Left renal pelvis (tissue), 4 donors: Measurements from ENCODE around the gene CARS2. TPM values are rescaled to one million over a fixed set of nuclear protein-coding genes. Genes with fewer than 3 reads are reported as not detected.
"Not testable (repeated sequence)": the region's sequence is repeated elsewhere in the genome, so short reads cannot be mapped to it uniquely, and the experiment has no call there.

ENCODE experiments used
- DNase-seq, 4 donors: peaks; one replicate each; pipeline ENCODE4 v3.0.0-alpha.2; 2013; ENCODE audit warnings: low read depth in 4 of 4, low spot score in 3 of 4
- polyA plus RNA-seq, 4 donors: library from polyadenylated mRNA; unstranded; fragments of 120-200 nt; gene quantifications; one replicate each; pipeline ENCODE4 v1.2.1, GENCODE V29; 2013; ENCODE audit not compliant: insufficient read length in 4 of 4

CARS2 gene
- polyA plus RNA-seq, 4 donors, result 47.9 to 81.9 (median 62.0) TPM

DNA sequence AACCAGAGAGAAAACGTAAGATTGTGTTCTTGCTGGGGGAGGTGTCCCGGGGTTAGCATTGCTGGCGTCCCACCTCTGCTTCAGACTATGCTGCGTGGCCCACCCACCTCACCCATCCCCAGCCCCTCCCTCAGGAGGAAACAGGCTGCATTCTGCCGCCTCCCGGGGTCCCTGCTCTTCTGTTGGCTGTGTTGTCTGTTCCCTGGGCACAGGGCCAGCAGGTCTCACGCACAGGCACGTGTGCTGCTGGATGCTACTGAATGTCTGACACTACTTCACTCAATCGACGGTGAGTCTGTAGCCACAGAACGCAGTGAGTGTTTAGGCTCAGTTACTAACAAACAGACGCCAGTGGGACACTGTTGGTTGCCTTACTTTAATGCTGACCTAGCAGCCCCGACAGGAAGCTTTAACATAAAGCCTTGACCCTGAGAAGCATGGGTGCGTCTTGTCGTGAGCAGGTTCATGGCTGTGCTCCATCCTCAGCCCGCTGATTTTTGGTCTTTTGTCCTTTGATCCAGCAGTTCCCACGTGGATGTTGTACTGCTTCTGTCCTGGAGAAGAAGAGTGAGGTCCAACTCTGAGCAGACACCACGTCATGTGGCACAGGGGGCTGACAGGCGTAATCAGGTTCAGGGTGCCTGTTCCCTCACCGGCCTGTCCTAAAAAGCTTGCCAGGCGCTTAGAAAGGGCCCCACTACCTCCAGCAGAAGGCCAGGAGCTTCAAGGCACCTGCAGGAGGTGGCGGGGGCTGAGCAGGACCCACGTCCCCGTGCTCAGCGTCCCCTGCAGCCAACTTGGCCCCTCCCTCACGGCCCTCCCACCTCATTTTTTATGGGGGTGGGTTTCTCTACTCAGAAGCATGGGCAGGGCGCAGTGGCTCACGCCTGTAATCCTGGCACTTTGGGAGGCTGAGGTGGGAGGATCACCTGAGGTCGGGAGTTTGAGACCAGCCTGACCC is 64.6 kb downstream of the CARS2 start:
- no peak for DNase-seq

DNA sequence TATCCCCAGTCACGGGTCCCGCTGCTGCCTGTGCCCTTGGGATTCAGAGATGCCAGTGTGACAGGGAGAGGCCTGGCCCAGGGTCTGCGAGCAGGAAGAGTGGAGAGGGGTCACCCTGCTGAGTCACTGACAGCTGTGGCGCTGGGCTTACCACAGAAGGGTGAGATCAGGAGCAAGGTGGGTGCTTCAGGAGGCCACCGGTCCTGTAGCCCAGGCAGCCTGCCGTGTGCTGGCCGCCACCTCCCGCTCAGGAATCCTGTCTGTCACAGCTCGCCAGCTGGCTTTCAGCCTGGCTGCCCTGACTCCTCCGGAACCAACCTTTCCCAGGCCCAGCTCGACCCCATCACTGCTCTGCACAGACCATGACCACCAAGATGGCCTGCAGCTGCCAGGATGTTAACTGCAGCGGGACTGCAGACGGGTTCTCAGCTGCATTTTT is 65.3 kb downstream of the CARS2 start:
- DNase-seq, result no peak

DNA sequence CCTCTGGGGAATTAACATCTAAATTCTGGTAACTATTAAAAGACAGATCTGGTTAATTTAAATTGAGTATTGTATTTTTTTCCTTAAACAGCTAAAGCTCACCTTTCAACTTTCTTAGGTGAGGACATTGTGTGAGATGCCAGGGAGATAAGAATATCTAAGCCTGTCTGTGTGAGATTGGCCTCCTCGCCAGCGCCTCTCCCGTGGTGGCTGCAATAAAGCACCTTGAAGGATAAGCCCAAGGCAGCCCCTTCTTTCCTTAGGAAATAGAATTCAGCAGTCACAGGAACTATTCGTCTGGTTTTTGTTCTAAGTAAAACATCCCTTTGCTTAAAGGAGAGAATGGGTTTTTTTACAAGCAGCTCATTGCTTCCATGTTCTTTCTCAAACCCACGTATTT is 66.0 kb downstream of the CARS2 start:
- no peak for DNase-seq

- no peak for DNase-seq
Observed at GRCh38 chr13:110638814-110639806, 66.8 kb downstream of the CARS2 start.

GRCh38 chr13:110638257-110638656 is 67.7 kb downstream of the CARS2 start:
- no peak for DNase-seq

DNA sequence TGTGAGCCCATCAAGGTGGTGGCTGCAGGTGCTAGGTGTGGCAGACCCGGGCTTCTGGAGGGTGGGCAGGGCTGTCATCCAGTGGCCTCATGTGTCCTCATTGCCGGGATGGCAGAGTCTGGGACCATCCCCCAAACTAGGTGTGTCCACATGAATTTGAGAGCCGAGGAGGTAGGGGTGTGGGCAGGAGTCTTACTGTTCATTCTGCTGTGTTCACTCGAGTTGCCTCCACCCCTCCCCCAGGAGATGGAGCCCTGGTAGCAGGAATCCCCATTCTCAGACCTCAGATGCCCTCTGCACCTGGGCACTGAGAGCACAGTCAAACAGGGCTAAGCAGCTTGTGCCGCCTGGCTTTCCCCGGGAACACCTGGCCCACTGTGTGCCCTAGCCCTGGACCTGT is 68.2 kb downstream of the CARS2 start:
- DNase-seq, result no peak

DNA sequence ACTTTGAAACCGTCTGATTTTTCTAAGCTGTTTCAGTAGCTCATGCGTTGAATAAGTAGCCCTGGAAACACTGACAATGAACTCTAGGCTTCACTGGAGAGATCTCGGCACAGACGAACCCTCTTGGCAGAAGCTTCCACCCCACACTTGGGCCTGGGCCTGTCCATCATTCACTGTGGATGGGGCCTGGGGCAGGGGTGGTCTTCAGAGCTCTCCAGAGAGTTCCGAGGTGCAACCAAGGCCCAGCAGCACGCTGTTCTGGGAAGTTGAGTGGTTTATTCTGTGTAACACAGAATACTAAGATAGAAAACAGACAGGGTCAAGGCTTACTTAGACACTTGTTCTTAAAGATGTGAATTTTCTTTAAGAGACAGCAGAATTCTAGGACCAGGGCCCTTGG is 68.6 kb downstream of the CARS2 start:
- no peak for DNase-seq

DNA sequence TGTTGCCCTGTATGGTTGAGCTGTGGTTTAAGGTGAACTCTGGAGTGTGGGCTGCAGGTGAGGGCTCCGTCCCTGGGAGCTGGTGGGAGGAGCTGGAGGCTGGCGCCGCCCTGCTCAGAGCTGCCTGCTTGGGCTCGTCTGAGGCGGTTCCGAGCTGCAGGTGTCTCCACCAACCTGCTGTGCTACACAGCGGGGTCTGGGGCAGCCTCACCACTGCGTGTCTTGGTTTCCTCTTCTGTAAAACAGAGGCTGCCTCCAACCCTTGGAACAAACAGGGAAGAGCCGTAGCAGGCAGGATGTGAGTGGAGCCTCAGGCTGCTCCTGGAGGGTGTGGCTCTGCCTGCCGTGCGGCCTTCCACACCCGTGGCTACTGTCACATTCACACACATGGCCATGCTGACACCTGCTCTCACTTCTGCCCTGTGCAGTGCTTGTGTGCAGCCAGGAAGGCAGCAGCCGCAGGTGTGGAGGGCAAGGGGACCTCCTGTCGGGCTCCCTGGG is 69.2 kb downstream of the CARS2 start:
- DNase-seq, result no peak

DNA sequence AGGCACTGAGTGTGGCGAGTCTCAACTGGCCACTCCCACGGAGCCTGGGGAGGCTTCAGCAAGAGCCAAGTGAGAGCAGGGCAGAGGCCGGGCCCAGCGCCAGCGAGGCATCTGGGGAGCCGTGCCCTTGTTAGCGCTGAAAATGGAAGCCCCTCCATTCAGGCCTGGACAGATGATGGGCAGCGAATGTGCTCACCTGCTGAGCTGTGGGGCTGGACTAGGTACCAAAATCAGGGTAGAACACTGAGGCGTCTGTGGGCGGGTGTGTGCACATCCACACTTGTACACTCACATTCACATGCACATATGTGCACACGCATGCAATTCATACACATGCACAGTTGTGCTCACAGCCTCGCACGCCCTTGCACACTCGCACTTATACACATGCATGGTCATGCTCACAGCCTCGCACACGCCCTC is 69.9 kb downstream of the CARS2 start:
- no peak for DNase-seq

GRCh38 chr13:110635405-110636002 is 70.4 kb downstream of the CARS2 start:
- no peak for DNase-seq

GRCh38 chr13:110634558-110634957 is 71.4 kb downstream of the CARS2 start:
- no peak for DNase-seq

GRCh38 chr13:110633776-110634175 is 72.1 kb downstream of the CARS2 start:
- no peak for DNase-seq

DNA sequence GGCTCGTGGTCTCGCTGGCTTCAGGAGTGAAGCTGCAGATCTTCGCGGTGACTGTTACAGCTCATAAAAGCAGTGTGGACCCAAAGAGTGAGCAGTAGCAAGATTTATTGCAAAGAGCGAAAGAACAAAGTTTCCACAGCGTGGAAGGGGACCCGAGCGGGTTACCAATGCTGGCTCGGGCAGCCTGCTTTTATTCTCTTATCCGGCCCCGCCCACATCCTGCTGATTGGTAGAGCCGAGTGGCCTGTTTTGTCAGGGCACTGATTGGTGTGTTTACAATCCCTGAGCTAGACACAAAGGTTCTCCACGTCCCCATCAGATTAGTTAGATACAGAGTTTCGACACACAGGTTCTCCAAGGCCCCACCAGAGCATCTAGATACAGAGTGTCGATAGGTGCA is 73.7 kb downstream of the CARS2 start:
- DNase-seq, result not testable (repeated sequence)

GRCh38 chr13:110630566-110631119 is 75.3 kb downstream of the CARS2 start:
- no peak for DNase-seq

GRCh38 chr13:110629735-110630134 is 76.2 kb downstream of the CARS2 start:
- DNase-seq, result no peak

- DNase-seq, result no peak
Observed at GRCh38 chr13:110628952-110629701, 76.8 kb downstream of the CARS2 start.

DNA sequence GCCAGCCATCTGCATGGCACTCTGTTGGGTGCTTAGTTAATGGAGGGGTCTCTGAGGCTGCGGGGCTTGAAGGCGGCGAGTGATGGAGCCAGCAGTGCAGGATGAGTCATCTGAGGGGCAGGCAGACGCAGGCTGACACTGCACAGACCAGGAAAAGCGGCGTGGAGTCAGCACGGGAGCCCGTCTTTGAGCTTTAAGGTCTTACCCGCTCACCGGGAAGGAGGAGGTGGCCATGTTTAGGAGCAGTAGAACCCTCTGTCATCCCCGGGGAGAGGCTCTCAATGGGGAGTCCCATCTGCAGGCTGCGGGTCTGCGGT is 77.5 kb downstream of the CARS2 start:
- DNase-seq, result no peak

- no peak for DNase-seq
Observed at GRCh38 chr13:110627761-110628476, 78.0 kb downstream of the CARS2 start.

DNA sequence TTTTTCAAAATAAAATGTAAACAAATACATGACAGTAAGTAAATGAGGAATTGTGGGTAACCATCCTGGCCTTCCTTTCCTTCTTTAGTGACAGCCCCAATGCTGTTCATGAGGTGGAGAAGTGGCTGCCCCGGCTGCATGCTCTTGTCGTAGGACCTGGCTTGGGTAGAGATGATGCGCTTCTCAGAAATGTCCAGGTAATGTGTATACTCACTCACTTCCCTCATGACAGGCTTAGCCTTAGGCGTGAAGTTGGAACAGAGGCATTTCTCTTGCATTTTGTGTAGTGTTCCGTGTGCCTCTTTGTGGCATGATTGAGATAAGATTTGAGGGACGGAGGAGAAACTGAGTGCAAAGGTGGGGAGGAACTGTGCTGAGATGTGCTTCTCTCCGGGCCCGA is 78.6 kb downstream of the CARS2 start:
- DNase-seq, result no peak
